PFSK-1 (cell line): ENCODE measurements around the gene ANKRD30B.

Experiments
- FOXP2 ChIP-seq: optimal IDR thresholded peaks from 2 replicates; pipeline ENCODE3; 2011; ENCODE audit warnings: borderline replicate concordance, control low read depth, inconsistent platforms; ENCODE audit not compliant: insufficient read depth; ENCODE audit errors: extremely low read length, extremely low read depth
- POLR2AphosphoS5 ChIP-seq: IDR thresholded peaks from 2 replicates; pipeline ENCODE4 v1.6.1; 2012; ENCODE audit warnings: low read depth, mild to moderate bottlenecking, control low read depth, low read length, moderate library complexity
- SIN3A ChIP-seq: IDR thresholded peaks from 2 replicates; pipeline ENCODE4 v1.6.1; 2012; ENCODE audit warnings: mild to moderate bottlenecking, low read length, moderate library complexity, borderline replicate concordance; ENCODE audit not compliant: insufficient read depth
- TAF1 ChIP-seq: IDR thresholded peaks from 2 replicates; pipeline ENCODE4 v1.6.1; 2012; ENCODE audit warnings: low read length, control low read depth, borderline replicate concordance; ENCODE audit not compliant: insufficient read depth
- TF ChIP-seq, protein P1 (sequence below), 2 experiments: IDR thresholded peaks; 2 replicates each; pipeline versions ENCODE4 v1.6.1 to v1.8.0; 2011 to 2012; ENCODE audit warnings: low read depth in 2 of 2, low read length in 2 of 2, control low read depth in 1 of 2, inconsistent platforms in 1 of 2, mild to moderate bottlenecking in 1 of 2, moderate library complexity in 1 of 2; ENCODE audit not compliant: insufficient read depth in 1 of 2

Gene ANKRD30B

GRCh38 chr18:14900435-14900834 is 152.5 kb downstream of the ANKRD30B start:
- no peak for TF ChIP-seq SIN3A
- no peak for TF ChIP-seq TAF1
- TF ChIP-seq, protein P1, sequence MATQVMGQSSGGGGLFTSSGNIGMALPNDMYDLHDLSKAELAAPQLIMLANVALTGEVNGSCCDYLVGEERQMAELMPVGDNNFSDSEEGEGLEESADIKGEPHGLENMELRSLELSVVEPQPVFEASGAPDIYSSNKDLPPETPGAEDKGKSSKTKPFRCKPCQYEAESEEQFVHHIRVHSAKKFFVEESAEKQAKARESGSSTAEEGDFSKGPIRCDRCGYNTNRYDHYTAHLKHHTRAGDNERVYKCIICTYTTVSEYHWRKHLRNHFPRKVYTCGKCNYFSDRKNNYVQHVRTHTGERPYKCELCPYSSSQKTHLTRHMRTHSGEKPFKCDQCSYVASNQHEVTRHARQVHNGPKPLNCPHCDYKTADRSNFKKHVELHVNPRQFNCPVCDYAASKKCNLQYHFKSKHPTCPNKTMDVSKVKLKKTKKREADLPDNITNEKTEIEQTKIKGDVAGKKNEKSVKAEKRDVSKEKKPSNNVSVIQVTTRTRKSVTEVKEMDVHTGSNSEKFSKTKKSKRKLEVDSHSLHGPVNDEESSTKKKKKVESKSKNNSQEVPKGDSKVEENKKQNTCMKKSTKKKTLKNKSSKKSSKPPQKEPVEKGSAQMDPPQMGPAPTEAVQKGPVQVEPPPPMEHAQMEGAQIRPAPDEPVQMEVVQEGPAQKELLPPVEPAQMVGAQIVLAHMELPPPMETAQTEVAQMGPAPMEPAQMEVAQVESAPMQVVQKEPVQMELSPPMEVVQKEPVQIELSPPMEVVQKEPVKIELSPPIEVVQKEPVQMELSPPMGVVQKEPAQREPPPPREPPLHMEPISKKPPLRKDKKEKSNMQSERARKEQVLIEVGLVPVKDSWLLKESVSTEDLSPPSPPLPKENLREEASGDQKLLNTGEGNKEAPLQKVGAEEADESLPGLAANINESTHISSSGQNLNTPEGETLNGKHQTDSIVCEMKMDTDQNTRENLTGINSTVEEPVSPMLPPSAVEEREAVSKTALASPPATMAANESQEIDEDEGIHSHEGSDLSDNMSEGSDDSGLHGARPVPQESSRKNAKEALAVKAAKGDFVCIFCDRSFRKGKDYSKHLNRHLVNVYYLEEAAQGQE (IDR thresholded peaks at IDR 0.05; ENCODE audit: insufficient read depth in 1 of 2, low read depth in 2 of 2, low read length in 2 of 2): no peak
- no peak for TF ChIP-seq POLR2AphosphoS5
- TF ChIP-seq FOXP2: no peak
